Transverse colon (tissue), 4 donors: ENCODE measurements around the gene SORCS3. TPM values are rescaled to one million over a fixed set of nuclear protein-coding genes. Genes with fewer than 3 reads are reported as not detected.

Experiments
- DNase-seq: peaks from one replicate; pipeline ENCODE4 v3.0.0-alpha.2; 2019
- H3K27ac ChIP-seq, 4 donors: fragments of 200-600 bp; sonication (generic); 2 replicates each; pipeline ENCODE4 v1.5.1; 2016 to 2018; ENCODE audit warnings: inconsistent platforms in 4 of 4
- H3K27me3 ChIP-seq: fragments of 200-600 bp; sonication (generic); 2 replicates; pipeline ENCODE4 v1.5.1; 2017; ENCODE audit warnings: inconsistent platforms
- H3K36me3 ChIP-seq, 4 donors: fragments of 200-600 bp; sonication (generic); 2 replicates each; pipeline ENCODE4 v1.5.1; 2017 to 2019; ENCODE audit warnings: inconsistent platforms in 4 of 4
- H3K4me1 ChIP-seq, 4 donors: fragments of 200-600 bp; sonication (generic); 2 replicates each; pipeline ENCODE4 v1.5.1; 2017 to 2020; ENCODE audit warnings: inconsistent platforms in 4 of 4
- H3K4me3 ChIP-seq, 4 donors: fragments of 200-600 bp; sonication (generic); 1 replicate in 1 of 4; 2 replicates in 3 of 4; pipeline versions ENCODE4 v1.5.1 to v1.6.1; 2017 to 2019; ENCODE audit warnings: inconsistent platforms in 4 of 4
- H3K9me3 ChIP-seq, 2 donors: fragments of 200-600 bp; sonication (generic); 2 replicates each; pipeline ENCODE4 v1.5.1; 2017 to 2019; ENCODE audit warnings: inconsistent platforms in 2 of 2
- EP300 ChIP-seq: sonication (generic); formaldehyde crosslinking; IDR thresholded peaks from one replicate; pipeline ENCODE4 v1.6.1; 2017; ENCODE audit warnings: antibody characterized with exemption, low read depth
- POLR2A ChIP-seq: fragments of 450-650 bp; IDR thresholded peaks from one replicate; pipeline ENCODE4 v1.6.1; 2016; ENCODE audit warnings: antibody characterized with exemption, mild to moderate bottlenecking, moderate library complexity
- POLR2AphosphoS5 ChIP-seq, 3 donors: sonication (generic); formaldehyde crosslinking; IDR thresholded peaks; one replicate each; pipeline ENCODE4 v1.6.1; 2016; ENCODE audit warnings: antibody characterized with exemption in 3 of 3
- whole genome bisulfite sequencing, 2 donors: methylation state at CpG; one replicate each; pipeline ENCODE4 v1.1.5; 2018; ENCODE audit warnings: low coverage in 1 of 2; 5-methylcytosine and 5-hydroxymethylcytosine counted together
- in situ Hi-C, 4 donors: fragments of 200-750 bp; cut with MboI; loops; one replicate each; pipeline versions ENCODE4 v1.15.0 to v1.15.1; 2017; ENCODE audit warnings: low sequenced_read_pairs in 3 of 4, low pct_ligation_motif_present in 1 of 4, low pct_unique_long_range_greater_than_20kb in 1 of 4
- intact Hi-C: fragments of 100-400 bp; cut with DNase I; formaldehyde crosslinking; loops from one replicate; pipeline ENCODE4 v1.15.1; 2023; ENCODE audit warnings: low total_unique reads
- total RNA-seq, 4 donors: library from RNA; depleted of rRNA; stranded (reverse); fragments of >200 nt; gene quantifications; one replicate each; pipeline ENCODE4 v1.1.0, GENCODE V29; 2016
- TF ChIP-seq, protein P1 (sequence below), 5 experiments: fragments of 200-600 bp in 3 of 5; fragments of 450-650 bp in 2 of 5; sonication (generic) in 3 of 5; IDR thresholded peaks; 1 replicate in 2 of 5; 2 replicates in 3 of 5; pipeline ENCODE4 v1.5.1; 2016 to 2017; ENCODE audit warnings: antibody characterized with exemption in 5 of 5, inconsistent platforms in 3 of 5, mild to moderate bottlenecking in 2 of 5, moderate library complexity in 1 of 5

The SORCS3 gene
- total RNA-seq, 4 donors from 2014 or later: 0.14 to 0.32 TPM; not detected in 2

GRCh38 chr10:104921763-104922162, 280.7 kb downstream of the SORCS3 start:
- intact Hi-C loops: no loop called here
- Histone ChIP-seq H3K4me3 (no peak overlapping the region), H3K36me3 (no peaks in the 10 kb centered on the region), H3K9me3 (no peaks in the 10 kb centered on the region), H3K4me1 (no peaks in the 10 kb centered on the region), H3K27me3 (no peaks in the 10 kb centered on the region), H3K27ac (no peak overlapping the region)
- in situ Hi-C loops: no loop called here
- DNase-seq: no peak
- TF ChIP-seq EP300 (no peak), POLR2AphosphoS5 (IDR thresholded peaks at IDR 0.05) (no peak), POLR2A (no peak)
- TF ChIP-seq, protein P1, sequence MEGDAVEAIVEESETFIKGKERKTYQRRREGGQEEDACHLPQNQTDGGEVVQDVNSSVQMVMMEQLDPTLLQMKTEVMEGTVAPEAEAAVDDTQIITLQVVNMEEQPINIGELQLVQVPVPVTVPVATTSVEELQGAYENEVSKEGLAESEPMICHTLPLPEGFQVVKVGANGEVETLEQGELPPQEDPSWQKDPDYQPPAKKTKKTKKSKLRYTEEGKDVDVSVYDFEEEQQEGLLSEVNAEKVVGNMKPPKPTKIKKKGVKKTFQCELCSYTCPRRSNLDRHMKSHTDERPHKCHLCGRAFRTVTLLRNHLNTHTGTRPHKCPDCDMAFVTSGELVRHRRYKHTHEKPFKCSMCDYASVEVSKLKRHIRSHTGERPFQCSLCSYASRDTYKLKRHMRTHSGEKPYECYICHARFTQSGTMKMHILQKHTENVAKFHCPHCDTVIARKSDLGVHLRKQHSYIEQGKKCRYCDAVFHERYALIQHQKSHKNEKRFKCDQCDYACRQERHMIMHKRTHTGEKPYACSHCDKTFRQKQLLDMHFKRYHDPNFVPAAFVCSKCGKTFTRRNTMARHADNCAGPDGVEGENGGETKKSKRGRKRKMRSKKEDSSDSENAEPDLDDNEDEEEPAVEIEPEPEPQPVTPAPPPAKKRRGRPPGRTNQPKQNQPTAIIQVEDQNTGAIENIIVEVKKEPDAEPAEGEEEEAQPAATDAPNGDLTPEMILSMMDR (IDR thresholded peaks at IDR 0.05): no peak
- 76 to 88% methylated on average over 4 to 5 of the region's 5 CpGs for WGBS, 2 donors

- H3K4me3 ChIP-seq: no peak overlapping the region
- no peak overlapping the region for H3K27ac ChIP-seq
- no peak for DNase-seq
- WGBS, 2 donors: 60 to 71% methylated on average over 3 of the region's 3 CpGs
- H3K27me3 ChIP-seq: no peaks in the 10 kb centered on the region
- TF ChIP-seq EP300: no peak
- no peak for TF ChIP-seq POLR2A
- TF ChIP-seq, protein P1 (IDR thresholded peaks at IDR 0.05): no peak
- no peak for TF ChIP-seq POLR2AphosphoS5 (IDR thresholded peaks at IDR 0.05)
- intact Hi-C loops (no loop called here), in situ Hi-C loops (no loop called here)
- no peaks in the 10 kb centered on the region for H3K9me3 ChIP-seq
- H3K4me1 ChIP-seq: no peaks in the 10 kb centered on the region
- no peaks in the 10 kb centered on the region for H3K36me3 ChIP-seq
Measured at GRCh38 chr10:104922810-104923209, 281.7 kb downstream of the SORCS3 start.

GRCh38 chr10:104923501-104923900, 282.4 kb downstream of the SORCS3 start:
- in situ Hi-C loops: no loop called here
- Histone ChIP-seq H3K4me1 (no peaks in the 10 kb centered on the region), H3K4me3 (no peak overlapping the region), H3K27me3 (no peaks in the 10 kb centered on the region), H3K36me3 (no peaks in the 10 kb centered on the region), H3K9me3 (no peaks in the 10 kb centered on the region), H3K27ac (no peak overlapping the region)
- DNase-seq: no peak
- WGBS, 2 donors: 80 to 87% methylated on average over 2 to 3 of the region's 3 CpGs
- TF ChIP-seq POLR2AphosphoS5 (IDR thresholded peaks at IDR 0.05) (no peak), POLR2A (no peak), EP300 (no peak)
- TF ChIP-seq, protein P1 (IDR thresholded peaks at IDR 0.05): no peak
- intact Hi-C loops: no loop called here

DNA sequence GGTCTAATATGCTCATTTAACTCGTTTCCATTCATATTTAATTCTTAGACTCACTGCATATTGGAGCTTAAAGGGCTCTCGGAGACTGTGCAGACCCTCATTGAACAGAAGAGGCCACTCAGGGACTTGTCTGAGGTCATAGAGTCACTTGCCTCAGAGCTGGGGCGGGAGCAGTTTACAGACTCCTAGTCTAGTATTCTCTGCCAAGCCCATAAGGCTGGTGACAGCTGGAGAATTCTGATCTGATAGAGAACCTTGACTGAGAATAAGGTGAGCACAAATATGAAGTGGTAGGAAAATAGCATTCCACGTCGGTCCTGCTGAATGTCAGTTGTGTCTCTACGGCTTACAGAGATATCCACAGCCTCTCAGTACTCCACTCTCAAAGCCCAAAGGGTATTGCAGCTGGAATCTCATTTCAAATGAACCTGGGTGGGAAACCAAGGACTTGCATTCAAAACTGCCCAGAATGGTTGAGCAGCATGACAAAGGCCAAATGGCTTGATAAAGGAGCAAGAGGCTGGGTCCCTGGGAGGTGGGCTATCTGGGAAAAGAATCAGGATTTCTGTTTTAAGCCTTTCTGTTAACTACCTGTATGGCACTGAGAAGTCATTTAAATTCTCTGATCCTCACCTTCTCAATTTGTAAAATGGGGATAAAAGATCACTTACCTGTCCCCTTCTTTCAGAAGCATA, 283.2 kb downstream of the SORCS3 start:
- intact Hi-C loops: no loop called here
- in situ Hi-C loops: no loop called here
- no peak overlapping the region for H3K27ac ChIP-seq
- no peak overlapping the region for H3K4me3 ChIP-seq
- H3K36me3 ChIP-seq: no peaks in the 10 kb centered on the region
- no peak for DNase-seq
- TF ChIP-seq POLR2AphosphoS5 (IDR thresholded peaks at IDR 0.05) (no peak), EP300 (no peak), POLR2A (no peak)
- TF ChIP-seq, protein P1 (IDR thresholded peaks at IDR 0.05): no peak
- no peaks in the 10 kb centered on the region for H3K4me1 ChIP-seq
- no peaks in the 10 kb centered on the region for H3K9me3 ChIP-seq
- H3K27me3 ChIP-seq: no peaks in the 10 kb centered on the region
- WGBS, 2 donors: 74 to 89% methylated on average over 4 to 6 of the region's 6 CpGs
